Measurements from ENCODE around the gene SLAMF9. TPM values are rescaled to one million over a fixed set of nuclear protein-coding genes. Genes with fewer than 3 reads are reported as not detected.

The SLAMF9 gene
- 0.09 TPM in 1 of 2 replicates, not detected in the other for total RNA-seq

GRCh38 chr1:159953536-159954515, at the start of gene SLAMF9:
Gene SLAMF9 (minus strand): TSS chr1:159954237. CDS start chr1:159954137, 100 bp downstream.

GRCh38 chr1:159945483-159946241, 8.4 kb downstream of the SLAMF9 start, which contains the start of gene IGSF9:
Gene IGSF9 (minus strand): TSS chr1:159945613. CDS start chr1:159943454, 2,159 bp downstream.

GRCh38 chr1:159924791-159925718, 29.0 kb downstream of the SLAMF9 start, which contains the start of gene TAGLN2:
Gene TAGLN2 (minus strand): TSS chr1:159925507. CDS start chr1:159920509, 4,998 bp downstream.

Other genes starting within 250 kb of the SLAMF9 start
- not detected in 2 replicates for gene CRP, start 239.6 kb downstream of the SLAMF9 start, total RNA-seq
- gene DUSP23, start 173.3 kb downstream of the SLAMF9 start, total RNA-seq, result 10.6 and 16.3 TPM in 2 replicates
- gene FCRL6, start 151.9 kb downstream of the SLAMF9 start, total RNA-seq, result not detected in 2 replicates
- not detected in 2 replicates for gene SLAMF8, start 127.4 kb downstream of the SLAMF9 start, total RNA-seq
- gene VSIG8, start 91.6 kb downstream of the SLAMF9 start, total RNA-seq, result 0.23 TPM in 1 of 2 replicates, not detected in the other
- under 0.01 and 0.55 TPM in 2 replicates for gene CFAP45, start 54.1 kb downstream of the SLAMF9 start, total RNA-seq
- 163 and 379 TPM in 2 replicates for gene TAGLN2, start 28.7 kb downstream of the SLAMF9 start, total RNA-seq
- not detected in 2 replicates for gene IGSF9, start 8.6 kb downstream of the SLAMF9 start, total RNA-seq
- gene PIGM, start 77.8 kb upstream of the SLAMF9 start, total RNA-seq, result 3.7 and 4.8 TPM in 2 replicates
- gene KCNJ10, start 115.9 kb upstream of the SLAMF9 start, total RNA-seq, result not detected in 2 replicates
- not detected in 2 replicates for gene KCNJ9, start 127.3 kb upstream of the SLAMF9 start, total RNA-seq
- 53.2 and 56.4 TPM in 2 replicates for gene IGSF8, start 144.4 kb upstream of the SLAMF9 start, total RNA-seq
- under 0.01 TPM in 1 of 2 replicates, not detected in the other for gene ATP1A2, start 161.5 kb upstream of the SLAMF9 start, total RNA-seq
- not detected in 2 replicates for gene ATP1A4, start 197.4 kb upstream of the SLAMF9 start, total RNA-seq
- 0.09 TPM in 1 of 2 replicates, not detected in the other for gene CASQ1, start 236.3 kb upstream of the SLAMF9 start, total RNA-seq